Thymus (tissue), 11 donors: Measurements from ENCODE around the gene FDXACB1. TPM values are rescaled to one million over a fixed set of nuclear protein-coding genes. Genes with fewer than 3 reads are reported as not detected.

Source experiments
- DNase-seq, 9 donors: peaks; one replicate each; pipeline ENCODE4 v3.0.0-alpha.2; 2013; ENCODE audit warnings: low spot score in 9 of 9, low read depth in 6 of 9, missing footprints in 1 of 9
- H3K27ac ChIP-seq, 2 donors: one replicate each; pipeline ENCODE4 v1.5.1; 2013; ENCODE audit warnings: control low read depth in 1 of 2, low read depth in 1 of 2, low read length in 1 of 2, mild to moderate bottlenecking in 1 of 2, moderate library complexity in 1 of 2
- H3K27me3 ChIP-seq, 2 donors: one replicate each; pipeline ENCODE4 v1.5.1; 2013; ENCODE audit warnings: low read length in 1 of 2; ENCODE audit not compliant: control insufficient read depth in 2 of 2, insufficient read depth in 1 of 2
- H3K36me3 ChIP-seq, 2 donors: one replicate each; pipeline ENCODE4 v1.5.1; 2013; ENCODE audit warnings: low read length in 1 of 2, mild to moderate bottlenecking in 1 of 2, moderate library complexity in 1 of 2; ENCODE audit not compliant: control insufficient read depth in 2 of 2, insufficient read depth in 2 of 2
- H3K4me1 ChIP-seq, 2 donors: one replicate each; pipeline ENCODE4 v1.5.1; 2013; ENCODE audit warnings: low read length in 2 of 2; ENCODE audit not compliant: control insufficient read depth in 2 of 2, insufficient read depth in 2 of 2
- H3K4me3 ChIP-seq, 2 donors: one replicate each; pipeline ENCODE4 v1.5.1; 2013; ENCODE audit warnings: low read length in 2 of 2, control low read depth in 1 of 2, mild to moderate bottlenecking in 1 of 2
- H3K9me3 ChIP-seq, 2 donors: one replicate each; pipeline ENCODE4 v1.5.1; 2013; ENCODE audit warnings: low read length in 1 of 2, mild to moderate bottlenecking in 1 of 2; ENCODE audit not compliant: control insufficient read depth in 2 of 2, insufficient read depth in 1 of 2
- WGBS: extraction: QIAGEN DNeasy Blood & Tissue Kit; methylation state at CpG from one replicate; pipeline ENCODE4 v1.1.7; 2013; 5-methylcytosine and 5-hydroxymethylcytosine counted together
- polyA plus RNA-seq: library from polyadenylated mRNA; stranded (reverse); fragments of 200-250 nt; gene quantifications from one replicate; pipeline ENCODE4 v1.2.3, GENCODE V29; 2013
- total RNA-seq: library from RNA; stranded (reverse); fragments of 120-200 nt; gene quantifications from one replicate; pipeline ENCODE4 v1.2.4, GENCODE V29; 2013
- donor health status: healthy.

Gene FDXACB1
- total and polyA plus RNA-seq, 2 donors, result 3.7 to 4.5 TPM

GRCh38 chr11:111838054-111838453 lies 40.9 kb downstream of the FDXACB1 start:
- H3K4me1 ChIP-seq, result no peaks in the 10 kb centered on the region
- H3K27me3 ChIP-seq, result no peaks in the 10 kb centered on the region
- no peak overlapping the region for H3K4me3 ChIP-seq
- no peaks in the 10 kb centered on the region for H3K9me3 ChIP-seq
- DNase-seq, result no peak
- WGBS, result over 99% methylated on average over 5 of the region's 5 CpGs
- no peak overlapping the region for H3K27ac ChIP-seq
- H3K36me3 ChIP-seq, result peaks cover 25 to 38% of the 10 kb centered on the region in 2 donors

GRCh38 chr11:111837366-111837891 lies 41.5 kb downstream of the FDXACB1 start:
- WGBS, result 97% methylated on average over 5 of the region's 5 CpGs
- Histone ChIP-seq H3K4me1 (no peaks in the 10 kb centered on the region), H3K27ac (no peak overlapping the region), H3K36me3 (peaks cover 26 to 39% of the 10 kb centered on the region in 2 donors), H3K4me3 (no peak overlapping the region), H3K9me3 (no peaks in the 10 kb centered on the region), H3K27me3 (no peaks in the 10 kb centered on the region)
- no peak for DNase-seq

- peaks cover 25 to 39% of the 10 kb centered on the region in 2 donors for H3K36me3 ChIP-seq
- no peak overlapping the region for H3K4me3 ChIP-seq
- no peaks in the 10 kb centered on the region for H3K27me3 ChIP-seq
- no peak for DNase-seq
- no peak overlapping the region for H3K27ac ChIP-seq
- H3K9me3 ChIP-seq, result no peaks in the 10 kb centered on the region
- H3K4me1 ChIP-seq, result no peaks in the 10 kb centered on the region
- WGBS, result 97% methylated on average over 1 of the region's 1 CpG
Observed at GRCh38 chr11:111836721-111837120, 42.2 kb downstream of the FDXACB1 start.

GRCh38 chr11:111836162-111836561 lies 42.8 kb downstream of the FDXACB1 start:
- Histone ChIP-seq H3K27ac (no peak overlapping the region), H3K4me3 (no peak overlapping the region), H3K9me3 (no peaks in the 10 kb centered on the region), H3K36me3 (peaks cover 27 to 40% of the 10 kb centered on the region in 2 donors), H3K27me3 (no peaks in the 10 kb centered on the region), H3K4me1 (no peaks in the 10 kb centered on the region)
- no peak for DNase-seq
- 95% methylated on average over 1 of the region's 1 CpG for WGBS

- WGBS, result 97% methylated on average over 7 of the region's 7 CpGs
- DNase-seq, result no peak
- Histone ChIP-seq H3K36me3 (peaks cover 31 to 43% of the 10 kb centered on the region in 2 donors), H3K4me3 (no peak overlapping the region), H3K27ac (no peak overlapping the region), H3K27me3 (no peaks in the 10 kb centered on the region), H3K9me3 (no peaks in the 10 kb centered on the region), H3K4me1 (no peaks in the 10 kb centered on the region)
Observed at GRCh38 chr11:111835665-111836064, 43.3 kb downstream of the FDXACB1 start.

GRCh38 chr11:111834432-111835163 lies 44.4 kb downstream of the FDXACB1 start:
- no peak for DNase-seq
- 97% methylated on average over 3 of the region's 3 CpGs for WGBS
- Histone ChIP-seq H3K36me3 (peaks cover 28 to 40% of the 10 kb centered on the region in 2 donors), H3K27ac (no peak overlapping the region), H3K27me3 (no peaks in the 10 kb centered on the region), H3K9me3 (no peaks in the 10 kb centered on the region), H3K4me3 (no peak overlapping the region), H3K4me1 (no peaks in the 10 kb centered on the region)

- DNase-seq, result no peak
- H3K27ac ChIP-seq, result no peak overlapping the region
- H3K36me3 ChIP-seq, result peaks cover 29 to 40% of the 10 kb centered on the region in 2 donors
- H3K4me1 ChIP-seq, result no peaks in the 10 kb centered on the region
- no peak overlapping the region for H3K4me3 ChIP-seq
- 97% methylated on average over 4 of the region's 4 CpGs for WGBS
- no peaks in the 10 kb centered on the region for H3K9me3 ChIP-seq
- no peaks in the 10 kb centered on the region for H3K27me3 ChIP-seq
Observed at GRCh38 chr11:111833524-111833923, 45.4 kb downstream of the FDXACB1 start.

- Histone ChIP-seq H3K9me3 (no peaks in the 10 kb centered on the region), H3K4me3 (no peak overlapping the region), H3K4me1 (no peaks in the 10 kb centered on the region), H3K27me3 (no peaks in the 10 kb centered on the region), H3K36me3 (peaks cover 15 to 17% of the 10 kb centered on the region in 2 donors), H3K27ac (no peak overlapping the region)
- 95% methylated on average over 5 of the region's 5 CpGs for WGBS
- DNase-seq, result no peak
Observed at GRCh38 chr11:111829185-111829968, 49.6 kb downstream of the FDXACB1 start.

- no peaks in the 10 kb centered on the region for H3K9me3 ChIP-seq
- 94% methylated on average over 2 of the region's 2 CpGs for WGBS
- no peaks in the 10 kb centered on the region for H3K27me3 ChIP-seq
- no peaks in the 10 kb centered on the region for H3K4me1 ChIP-seq
- peaks cover 9 to 14% of the 10 kb centered on the region in 2 donors for H3K36me3 ChIP-seq
- DNase-seq, result no peak
- H3K27ac ChIP-seq, result no peak overlapping the region
- no peak overlapping the region for H3K4me3 ChIP-seq
Observed at GRCh38 chr11:111826322-111826950, 52.5 kb downstream of the FDXACB1 start.
